ENCODE results near the gene PLEKHM3.

The PLEKHM3 gene

DNA sequence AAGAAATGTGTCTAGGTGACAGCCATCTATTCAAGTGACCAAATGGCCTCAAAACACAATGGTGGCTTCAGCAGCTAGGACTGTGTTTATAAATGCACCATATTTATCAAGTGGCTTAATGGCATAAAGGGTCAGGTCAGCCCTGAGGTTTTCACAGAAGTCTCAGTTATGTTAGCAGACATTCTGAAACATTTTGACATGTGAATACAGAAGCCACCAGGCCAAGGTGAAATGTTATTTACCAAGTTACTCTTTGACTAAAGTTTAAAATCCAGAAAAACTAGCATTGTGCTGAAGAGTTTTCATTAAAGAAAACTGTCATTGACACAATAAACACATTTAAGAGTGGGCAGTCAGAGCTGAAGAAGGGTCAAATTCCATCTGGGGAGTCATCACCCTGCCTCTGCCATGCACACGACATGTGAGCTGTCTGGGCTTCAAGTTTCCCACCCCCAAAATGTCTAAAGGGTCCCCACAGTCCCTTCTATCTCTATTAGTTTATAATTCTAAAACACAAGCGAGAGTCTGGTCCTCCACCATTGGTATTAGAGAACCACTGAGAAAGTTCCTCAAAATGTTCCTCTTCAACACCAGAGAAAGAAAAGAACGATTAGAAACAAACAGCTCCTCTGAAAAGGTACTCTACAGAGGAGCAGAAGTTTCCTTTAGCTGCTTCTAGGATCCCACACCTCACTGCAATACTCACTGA is 178.1 kb downstream of the PLEKHM3 start:
- peak; percentile 15 for DNase-seq

DNA sequence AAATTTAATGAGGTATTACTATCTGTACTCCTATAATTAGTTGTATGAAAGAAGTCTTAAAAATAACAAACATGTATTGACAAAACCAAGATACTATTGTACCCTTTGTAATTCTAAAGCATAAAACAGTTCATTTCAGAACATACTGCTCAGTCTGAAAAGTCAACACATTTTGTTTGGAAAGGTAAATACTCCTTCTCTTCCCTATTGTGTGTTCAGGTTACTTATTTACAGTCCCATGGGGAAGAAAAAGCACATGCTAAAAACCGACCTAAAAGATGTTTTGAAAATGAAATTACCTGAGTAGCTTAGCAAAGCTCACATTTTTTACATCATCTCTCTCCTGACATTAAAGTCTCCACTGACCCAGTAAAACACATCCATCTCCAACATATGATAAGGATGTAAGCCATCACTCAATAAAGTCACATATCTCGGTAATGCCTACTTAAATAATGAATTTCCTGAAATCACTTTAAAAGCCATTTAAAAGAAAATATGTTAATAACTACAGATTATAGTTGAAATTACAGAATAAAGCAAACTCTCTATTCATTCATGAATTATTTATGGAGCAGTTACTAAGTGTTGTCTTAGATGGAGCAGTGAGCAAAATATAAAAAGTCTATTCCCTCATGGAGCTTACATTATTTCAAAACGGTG is 180.0 kb downstream of the PLEKHM3 start:
- DNase-seq: no peak

DNA sequence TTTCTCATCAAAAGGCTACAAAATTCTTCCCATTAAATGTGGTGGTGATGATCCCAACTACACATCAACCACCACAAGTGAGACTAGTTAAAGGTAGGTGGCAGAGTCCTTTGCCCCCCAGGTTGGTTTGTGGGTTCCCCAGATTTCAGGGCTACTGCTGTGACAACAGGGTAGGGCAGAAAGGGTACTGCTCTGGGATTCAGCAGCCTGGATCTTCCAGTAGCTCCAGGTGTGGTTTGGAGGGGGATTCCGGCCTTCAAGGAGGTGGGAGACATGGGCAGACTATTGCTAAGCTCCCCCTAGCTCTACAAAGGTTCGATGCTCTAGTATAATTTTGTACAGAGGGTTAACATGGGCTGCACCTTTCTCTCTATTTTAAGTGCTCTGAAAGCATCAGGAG is 180.7 kb downstream of the PLEKHM3 start:
- no peak for DNase-seq

DNA sequence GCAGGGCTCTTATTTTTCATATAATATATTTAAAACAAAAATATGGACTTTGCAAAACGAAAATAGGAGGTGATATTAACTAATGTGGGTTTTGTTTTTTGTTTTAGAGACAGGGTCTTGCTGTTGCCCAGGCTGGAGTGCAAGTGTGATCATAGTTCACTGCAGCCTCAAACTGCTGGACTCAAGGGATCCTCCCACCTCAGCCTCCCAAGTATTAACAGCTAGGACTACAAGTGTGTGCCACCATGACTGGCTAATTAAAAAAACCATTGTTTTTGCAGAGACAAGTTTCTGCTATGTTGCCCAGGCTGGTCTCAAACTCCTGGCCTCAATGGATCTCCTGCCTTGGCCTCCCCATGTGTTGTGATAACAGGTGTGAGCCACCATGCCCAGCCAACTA is 185.2 kb downstream of the PLEKHM3 start:
- no peak for DNase-seq

DNA sequence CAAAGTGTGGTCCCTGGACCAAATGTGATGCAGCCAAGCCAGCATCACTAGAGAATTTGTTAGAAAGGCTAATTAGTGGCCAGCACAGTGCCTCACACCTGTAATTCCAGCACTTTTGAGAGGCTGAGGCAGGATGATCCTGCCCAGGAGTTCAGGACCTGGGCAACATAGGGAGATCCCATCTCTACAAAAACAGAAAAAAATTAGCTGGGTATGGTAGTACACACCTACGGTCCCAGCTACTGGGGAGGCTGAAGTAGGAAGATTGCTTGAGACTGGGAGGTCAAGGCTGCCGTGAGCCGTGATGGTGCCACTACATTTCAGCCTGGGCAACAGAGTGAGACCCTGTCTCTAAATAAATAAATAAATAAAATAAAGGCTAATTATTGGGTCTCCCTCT is 185.8 kb downstream of the PLEKHM3 start:
- DNase-seq: no peak

DNA sequence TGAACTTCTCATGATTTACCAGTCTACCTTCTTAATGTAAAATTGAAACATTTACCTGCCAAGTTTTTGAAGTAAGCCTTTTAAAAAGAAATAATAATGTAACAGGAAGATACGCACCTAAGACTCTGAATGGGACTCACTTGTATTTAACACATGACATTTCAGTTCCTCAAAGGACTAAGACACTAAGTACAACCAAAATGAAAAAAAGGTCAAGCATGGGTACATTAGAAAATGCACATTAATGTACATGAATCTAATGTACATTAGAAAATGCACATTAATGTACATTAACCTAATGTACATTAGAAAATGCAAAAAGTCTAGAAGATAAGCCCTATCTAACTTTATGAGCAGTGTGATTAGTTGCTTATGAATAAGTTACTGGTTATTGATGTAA is 186.3 kb downstream of the PLEKHM3 start:
- no peak for DNase-seq

DNA sequence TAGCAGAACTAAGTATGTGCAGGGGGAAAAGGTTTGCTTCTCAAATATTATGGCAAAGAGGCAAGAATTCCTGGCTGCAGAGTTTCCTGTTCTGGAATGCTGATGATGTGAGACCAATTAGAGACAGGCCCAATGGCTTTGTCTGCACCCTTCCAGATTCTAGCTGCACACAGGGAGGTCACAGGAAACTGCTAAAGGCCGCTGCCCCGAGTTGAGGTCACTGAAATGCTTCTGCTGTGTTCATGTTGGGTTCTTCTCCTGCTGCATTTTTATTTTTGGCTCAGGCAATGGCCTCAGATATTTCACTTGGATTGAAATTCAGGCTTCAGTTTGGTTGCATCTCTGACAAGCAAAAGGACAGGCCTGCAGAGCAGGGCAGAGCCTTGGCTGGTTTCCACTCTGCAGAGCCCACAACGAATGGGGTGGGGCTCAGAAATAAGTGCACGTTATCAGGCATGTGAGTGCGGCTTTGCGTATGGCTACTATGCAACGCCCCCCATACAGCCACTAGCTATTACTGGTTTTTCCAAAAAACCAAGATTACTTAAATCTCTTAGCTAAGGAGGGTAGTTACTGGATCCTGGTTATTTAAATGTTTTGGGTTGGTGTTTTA is 188.7 kb downstream of the PLEKHM3 start:
- peak; percentile 91 for DNase-seq

DNA sequence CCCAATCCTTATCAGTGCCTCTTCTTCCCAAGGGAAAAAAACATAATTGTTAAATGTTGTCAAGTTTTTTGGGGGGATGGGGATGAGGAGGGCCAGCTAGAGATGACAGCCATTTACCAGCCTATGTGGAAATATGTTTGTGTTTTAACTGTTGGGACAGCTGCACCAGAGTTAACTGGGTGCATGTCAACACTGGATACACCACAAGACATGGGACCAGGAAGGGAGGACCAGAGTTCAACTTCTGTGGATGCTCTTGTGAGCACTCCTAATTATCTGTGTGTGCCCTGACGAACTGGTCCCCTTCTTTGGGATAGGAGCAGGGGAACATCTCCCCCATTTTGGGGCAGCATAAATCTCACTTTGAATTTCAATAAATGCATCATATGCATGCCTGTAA is 189.5 kb downstream of the PLEKHM3 start:
- DNase-seq: no peak

DNA sequence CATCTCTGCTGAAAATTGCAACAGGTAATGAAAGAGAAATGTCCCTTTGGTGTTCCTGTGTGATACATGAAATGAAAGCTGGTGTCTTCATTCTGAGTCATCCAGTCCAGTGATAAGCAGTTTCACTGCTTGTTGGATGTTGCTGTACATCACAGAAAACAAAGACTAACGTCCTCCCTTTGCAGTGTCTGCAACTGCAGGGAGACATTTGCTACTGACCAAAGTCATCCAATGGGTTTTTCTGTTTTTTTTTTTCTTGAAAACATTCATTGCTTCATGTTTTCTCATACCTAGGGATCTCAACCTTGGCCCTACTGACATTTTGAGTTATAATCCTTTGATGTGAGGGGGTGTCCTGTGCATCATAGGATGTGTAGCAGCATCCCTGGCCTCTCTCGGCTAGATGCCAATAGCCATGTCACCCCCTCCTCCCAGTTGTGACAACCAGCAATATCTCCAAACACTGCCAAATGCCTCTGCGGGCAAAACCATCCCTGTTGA is 192.0 kb downstream of the PLEKHM3 start:
- DNase-seq: no peak

DNA sequence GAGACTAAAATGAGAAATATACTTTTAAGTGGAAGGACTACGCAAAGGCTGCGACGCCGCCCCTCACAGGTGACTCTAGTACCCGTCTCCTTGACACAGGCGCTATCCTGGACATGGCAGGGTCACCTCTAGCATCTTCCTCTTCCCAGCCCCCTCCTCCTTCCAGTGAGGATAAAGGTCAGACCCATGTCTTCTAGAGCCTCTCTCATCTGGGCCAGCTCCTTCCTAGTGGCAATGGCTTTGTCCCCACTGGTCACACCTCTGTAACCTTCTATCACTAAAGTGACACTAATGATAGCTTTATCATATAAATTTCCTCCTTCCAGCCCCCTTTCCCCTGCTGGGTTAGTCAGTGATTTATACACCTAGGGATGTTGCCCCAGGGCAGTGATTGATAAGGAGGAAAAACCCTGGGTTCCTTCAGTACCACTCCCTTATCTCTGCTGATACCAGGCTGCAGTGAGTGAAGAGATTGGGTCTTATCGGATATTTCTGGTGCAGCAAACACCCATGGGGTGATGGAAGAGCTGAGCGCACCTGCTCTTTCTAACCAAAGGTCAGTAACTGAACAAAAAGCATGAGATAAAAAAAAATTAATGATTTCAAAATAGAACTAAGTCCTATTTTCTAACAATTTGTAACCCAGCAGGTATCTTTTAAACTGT is 193.6 kb downstream of the PLEKHM3 start:
- DNase-seq: no peak

DNA sequence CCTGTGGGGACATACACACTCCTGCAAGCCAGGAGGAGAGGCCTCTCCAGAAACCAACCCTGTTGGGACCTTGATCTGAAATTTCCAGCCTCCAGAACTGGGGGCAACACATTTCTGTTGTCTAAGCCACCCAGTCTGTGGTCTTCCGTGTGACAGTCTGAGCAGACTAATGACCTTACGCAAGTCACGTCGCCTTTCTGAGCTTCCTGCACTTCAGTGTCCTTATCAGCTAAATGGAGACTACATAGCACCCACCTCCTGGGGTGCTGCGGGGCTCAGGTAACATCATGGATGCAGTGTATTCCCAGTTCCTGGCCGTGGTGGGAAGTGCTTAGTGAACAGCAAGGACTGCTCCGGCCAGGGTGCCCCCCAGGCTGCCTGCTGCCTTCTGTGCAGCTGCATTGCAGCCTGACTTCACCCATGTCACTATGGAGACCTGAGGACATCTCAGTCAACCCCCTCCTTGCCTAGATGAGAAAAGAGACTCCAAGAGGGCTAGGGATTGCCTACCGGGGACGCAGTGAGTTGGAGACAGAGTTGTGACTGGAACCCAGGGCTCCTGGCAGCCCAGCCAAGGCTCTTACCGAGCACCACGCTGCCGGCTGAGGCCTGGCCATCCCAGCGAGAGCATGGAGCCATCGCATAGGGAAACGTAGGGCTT is 194.4 kb downstream of the PLEKHM3 start:
- no peak for DNase-seq

DNA sequence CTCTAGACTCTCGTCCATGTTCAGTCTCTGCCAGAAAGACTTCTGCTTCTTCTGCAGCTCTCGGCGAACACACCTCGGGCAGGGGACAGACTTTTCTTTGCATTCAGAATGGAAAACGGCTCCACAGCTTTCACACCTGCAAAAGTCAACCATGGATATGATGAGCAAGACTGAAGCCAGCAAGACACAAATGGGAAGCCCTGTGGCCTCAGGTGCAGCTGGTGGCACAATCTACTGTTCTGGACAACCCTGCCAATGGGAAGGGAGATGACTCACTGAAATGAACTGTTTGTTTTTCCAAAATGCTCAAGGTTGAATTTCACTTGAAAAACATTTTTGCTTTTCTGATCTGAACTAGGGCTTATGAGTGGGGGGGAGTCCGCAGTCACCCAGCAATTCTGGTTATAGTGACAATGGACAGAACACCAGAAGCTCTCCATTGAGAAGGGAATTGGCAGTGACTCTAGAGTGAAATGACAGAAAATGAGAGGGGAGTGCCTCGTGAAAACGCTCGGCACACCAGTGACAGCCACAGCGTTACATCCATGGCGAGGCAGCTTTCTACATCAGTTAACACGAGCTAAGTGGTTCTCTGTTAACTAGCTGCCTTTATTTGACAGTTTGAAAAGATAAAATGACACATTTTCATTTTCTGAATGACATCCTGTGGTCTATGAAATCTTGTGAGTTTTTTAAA is 196.8 kb downstream of the PLEKHM3 start:
- DNase-seq: no peak

DNA sequence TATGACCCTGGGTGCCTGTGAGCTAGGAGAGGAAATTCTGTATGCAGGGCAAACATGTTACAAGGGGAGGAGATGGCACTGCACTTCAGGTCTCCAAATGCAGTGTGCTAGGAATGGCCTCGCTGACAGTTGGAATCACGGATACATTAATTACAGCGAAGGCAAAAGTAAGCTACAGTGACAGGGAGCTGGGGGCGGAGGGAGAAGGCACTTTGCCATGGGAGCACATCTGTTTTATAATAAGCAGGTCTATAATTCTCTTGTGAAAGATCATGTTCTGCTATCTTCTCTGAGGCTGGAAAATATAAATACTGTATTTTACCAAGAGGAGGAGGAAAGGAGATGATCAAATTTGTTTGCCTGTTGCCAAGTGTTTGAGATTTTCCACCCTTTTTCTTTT is 199.3 kb downstream of the PLEKHM3 start:
- no peak for DNase-seq

DNA sequence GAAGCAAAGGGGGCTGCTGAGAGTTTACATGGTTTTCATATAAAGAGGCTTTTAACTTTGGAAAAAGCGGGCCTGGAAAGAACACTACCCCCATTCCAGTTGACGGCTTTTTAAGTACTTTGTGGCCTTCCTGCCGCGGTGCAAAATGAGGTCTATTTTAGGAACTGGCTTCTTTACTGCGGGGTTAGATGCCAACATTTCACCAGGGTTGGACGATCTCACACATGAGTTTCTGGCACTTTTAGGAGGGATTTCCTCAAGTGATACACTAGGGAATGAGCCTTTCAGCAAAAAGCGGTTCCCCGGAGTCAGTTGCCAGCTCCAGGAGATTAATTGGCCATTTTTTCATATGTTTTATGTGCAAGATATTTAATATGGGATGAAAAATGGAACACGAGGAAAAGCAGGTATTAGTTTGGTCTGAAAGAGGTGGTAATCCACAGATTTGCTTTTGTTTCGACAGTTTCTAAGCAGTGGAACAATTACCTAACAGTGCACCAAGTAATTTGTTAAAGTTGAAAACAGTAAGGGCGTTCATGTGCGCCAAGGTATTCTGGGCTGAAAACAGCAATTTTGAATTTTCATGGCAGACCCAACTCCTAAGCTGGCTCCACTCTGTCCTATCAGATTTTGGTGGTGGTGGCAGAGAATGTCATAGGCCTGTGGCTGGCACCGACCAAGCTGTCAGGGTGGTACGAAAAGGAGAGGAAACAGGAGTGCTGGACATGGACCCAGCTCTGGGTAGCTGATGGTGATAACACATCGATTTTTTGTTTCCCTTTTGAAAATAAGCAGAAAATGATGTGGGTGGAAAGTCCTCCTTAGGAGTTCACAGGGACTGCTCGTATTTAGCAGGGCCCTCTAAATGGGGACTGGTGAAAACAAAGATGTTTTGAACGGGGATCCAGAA is 200.0 kb downstream of the PLEKHM3 start:
- DNase-seq: no peak

DNA sequence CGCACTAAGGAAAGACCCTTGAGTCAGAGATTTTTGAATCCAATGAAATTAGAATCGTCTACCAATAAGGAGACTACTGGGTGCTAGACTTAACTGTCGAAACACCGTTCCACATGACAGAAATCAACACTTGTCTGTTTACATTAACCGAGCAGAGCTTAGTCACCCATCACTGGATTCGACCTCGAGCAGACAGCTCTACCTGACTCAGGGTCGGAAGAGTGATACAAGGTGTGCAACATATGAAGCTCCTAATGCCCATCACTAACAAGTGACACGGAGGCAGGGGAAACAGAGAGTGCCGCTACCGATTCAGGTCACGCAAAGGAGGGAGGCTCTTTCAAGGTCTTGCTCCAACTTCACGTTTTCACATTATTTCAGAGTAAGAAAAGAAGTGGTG is 201.5 kb downstream of the PLEKHM3 start:
- DNase-seq: no peak

DNA sequence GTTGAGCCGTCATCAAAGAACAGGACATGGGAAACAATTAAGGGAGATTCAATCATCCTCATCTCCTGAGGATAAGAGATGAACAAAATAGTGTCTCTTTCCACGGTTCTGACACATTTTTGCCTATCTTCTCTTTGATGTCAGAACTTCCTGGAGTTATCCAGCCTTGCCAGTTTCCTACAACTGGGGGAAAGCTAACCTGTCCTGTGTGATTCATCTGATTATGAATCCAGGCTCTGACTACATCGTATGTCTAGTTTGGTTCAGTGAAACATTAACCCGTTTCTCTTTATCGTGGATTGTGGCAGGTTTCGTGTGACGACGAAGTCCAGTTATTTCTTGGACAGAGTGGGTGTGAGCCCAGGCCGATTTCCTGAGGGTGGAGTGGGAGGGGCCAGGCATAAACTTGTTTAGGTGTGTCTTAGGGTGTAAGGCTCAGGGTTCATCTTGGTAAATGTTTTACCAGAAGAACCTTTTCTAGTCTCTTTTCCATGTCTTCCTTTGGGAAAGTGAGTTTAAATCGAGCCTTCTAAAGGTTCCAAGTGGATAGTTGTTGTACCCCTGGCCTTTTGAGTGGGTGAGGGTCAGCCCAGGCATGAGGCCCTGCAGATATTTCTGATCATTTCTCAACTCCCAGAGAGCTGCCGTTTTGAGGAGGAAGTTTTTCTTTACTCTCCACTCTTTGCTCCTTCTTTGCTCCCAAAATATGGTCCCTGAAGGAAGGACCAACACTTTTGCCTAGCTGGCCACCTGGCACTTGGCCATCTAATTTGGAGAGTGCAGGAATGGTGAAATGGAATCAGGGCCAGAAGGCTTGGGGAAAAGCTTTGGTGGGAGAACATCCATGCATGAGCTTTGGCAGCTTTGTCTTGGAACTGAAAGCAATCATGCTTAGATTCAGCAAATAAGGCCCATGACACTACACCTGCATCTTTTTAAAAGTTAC is 205.2 kb downstream of the PLEKHM3 start:
- no peak for DNase-seq

DNA sequence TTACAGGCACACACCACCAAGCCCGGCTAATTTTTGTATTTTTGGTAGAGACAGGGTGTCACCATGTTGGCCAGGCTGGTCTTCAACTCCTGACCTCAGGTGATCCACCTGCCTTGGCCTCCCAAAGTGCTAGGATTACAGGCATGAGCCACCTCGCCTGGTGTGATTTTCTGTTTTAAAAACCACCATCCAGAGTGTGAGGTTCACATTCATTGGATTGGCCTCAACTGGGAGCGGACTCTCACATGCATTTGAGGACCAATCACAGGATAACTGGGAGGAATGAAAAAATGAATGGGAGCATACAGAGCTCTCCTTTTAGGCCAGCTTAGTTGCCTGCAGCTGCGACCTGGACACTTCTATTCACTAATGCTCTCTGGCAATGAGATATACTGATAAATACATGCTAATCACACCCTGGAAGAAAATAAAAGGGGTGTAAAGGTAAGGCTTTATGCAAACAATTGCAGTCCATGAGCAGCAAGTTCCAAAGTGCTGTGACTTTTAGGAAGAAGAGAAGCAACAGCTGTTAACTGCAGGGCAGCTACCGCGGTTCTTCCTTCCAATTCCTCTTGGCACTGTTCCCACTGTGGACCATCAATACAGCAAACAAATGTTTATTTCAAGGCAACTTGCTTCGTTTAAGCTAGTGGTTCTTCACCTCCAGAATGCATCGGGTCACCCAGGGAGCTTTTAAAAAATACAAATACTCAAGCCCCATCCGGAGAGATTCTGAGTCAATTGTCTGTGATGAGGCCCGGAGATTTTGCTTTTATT is 206.1 kb downstream of the PLEKHM3 start:
- no peak for DNase-seq

DNA sequence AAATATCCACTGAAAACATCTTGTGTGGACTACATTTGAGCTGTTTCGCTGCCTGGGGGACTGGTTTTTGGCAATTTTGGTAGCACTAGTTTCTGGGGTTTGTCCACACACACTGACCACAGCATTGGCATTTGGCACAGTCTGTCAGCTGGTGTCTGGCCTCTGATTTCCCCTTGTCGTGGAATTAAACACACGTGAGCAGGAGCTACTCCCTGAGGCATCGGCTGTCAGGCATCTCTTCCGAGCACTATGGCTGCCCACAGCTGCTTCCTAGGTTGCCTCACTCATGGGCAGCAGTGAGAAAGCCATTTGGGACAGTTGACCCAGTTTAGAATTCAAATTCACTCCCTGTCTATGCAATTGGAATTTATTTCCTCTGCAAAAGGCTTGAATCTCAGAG is 208.8 kb downstream of the PLEKHM3 start:
- no peak for DNase-seq

DNA sequence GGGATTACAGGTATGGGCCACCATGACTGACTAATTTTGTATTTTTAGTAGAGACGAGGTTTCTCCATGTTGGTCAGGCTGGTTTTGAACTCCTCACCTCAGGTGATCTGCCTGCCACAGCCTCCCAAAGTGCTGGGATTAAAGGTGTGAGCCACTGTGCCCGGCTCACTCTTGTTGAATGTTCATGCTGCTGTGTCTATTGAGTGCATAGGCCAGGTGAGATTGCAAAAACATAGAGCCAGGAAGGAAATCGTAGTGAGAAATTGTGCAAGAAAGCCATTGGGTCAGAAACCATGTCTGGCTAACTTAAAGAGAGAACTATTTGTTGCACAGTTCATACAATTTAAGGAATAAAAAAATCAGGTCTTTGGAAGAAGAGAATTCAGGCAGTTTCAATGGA is 210.1 kb downstream of the PLEKHM3 start:
- no peak for DNase-seq
